ENCODE results near the gene GLDC.
"Not testable (repeated sequence)": the region's sequence is repeated elsewhere in the genome, so short reads cannot be mapped to it uniquely, and the experiment has no call there.

GLDC gene

GRCh38 chr9:6660512-6660911 lies 15.0 kb upstream of the GLDC start:
- DNase-seq: no peak

- no peak for DNase-seq
Measured at GRCh38 chr9:6658628-6659353, 13.3 kb upstream of the GLDC start.

- DNase-seq: no peak
Measured at GRCh38 chr9:6656614-6657300, 11.2 kb upstream of the GLDC start.

- DNase-seq: no peak
Measured at GRCh38 chr9:6655036-6655435, 9.5 kb upstream of the GLDC start.

GRCh38 chr9:6646293-6646636 lies 736 bp upstream of the GLDC start:
- no peak for DNase-seq

GRCh38 chr9:6645105-6645354 lies 499 bp downstream of the GLDC start:
- DNase-seq: not testable (repeated sequence)

GRCh38 chr9:6644346-6645104 lies 1.0 kb downstream of the GLDC start:
- no peak for DNase-seq

GRCh38 chr9:6641961-6642360 lies 3.6 kb downstream of the GLDC start:
- DNase-seq: no peak

GRCh38 chr9:6641561-6641960 lies 4.0 kb downstream of the GLDC start:
- DNase-seq: no peak

- no peak for DNase-seq
Measured at GRCh38 chr9:6641056-6641455, 4.5 kb downstream of the GLDC start.

GRCh38 chr9:6640268-6641051 lies 5.1 kb downstream of the GLDC start:
- no peak for DNase-seq

- no peak for DNase-seq
Measured at GRCh38 chr9:6639622-6640021, 5.9 kb downstream of the GLDC start.

GRCh38 chr9:6634444-6634843 lies 11.1 kb downstream of the GLDC start:
- no peak for DNase-seq

- DNase-seq: no peak
Measured at GRCh38 chr9:6633378-6633777, 12.2 kb downstream of the GLDC start.

GRCh38 chr9:6632516-6633183 lies 12.9 kb downstream of the GLDC start:
- DNase-seq: no peak

GRCh38 chr9:6631207-6631512 lies 14.4 kb downstream of the GLDC start:
- DNase-seq: no peak

GRCh38 chr9:6630502-6631206 lies 14.9 kb downstream of the GLDC start:
- no peak for DNase-seq

GRCh38 chr9:6628704-6629103 lies 16.8 kb downstream of the GLDC start:
- no peak for DNase-seq

GRCh38 chr9:6625363-6625762 lies 20.2 kb downstream of the GLDC start:
- no peak for DNase-seq

GRCh38 chr9:6622784-6623183 lies 22.7 kb downstream of the GLDC start:
- not testable (repeated sequence) for DNase-seq

- DNase-seq: no peak
Measured at GRCh38 chr9:6620796-6621195, 24.7 kb downstream of the GLDC start.

GRCh38 chr9:6620353-6620752 lies 25.2 kb downstream of the GLDC start:
- no peak for DNase-seq

GRCh38 chr9:6619909-6620308 lies 25.6 kb downstream of the GLDC start:
- no peak for DNase-seq

All from bone marrow (tissue), 2 donors.